Keratinocyte (primary cell): ENCODE data around the gene CACNA2D1.

Source experiments
- EZH2 ChIP-seq: IDR thresholded peaks from one replicate; pipeline ENCODE4 v1.6.1; 2012; ENCODE audit warnings: inconsistent platforms, mild to moderate bottlenecking, low read length, moderate library complexity
- TF ChIP-seq, protein P1 (sequence below), 3 experiments: IDR thresholded peaks in 1 of 3; conservative IDR thresholded peaks in 1 of 3; optimal IDR thresholded peaks in 1 of 3; 2 replicates in 2 of 3; 3 replicates in 1 of 3; pipeline versions ENCODE3 to v1.5.1; 2011; ENCODE audit warnings: low read length in 3 of 3, mild to moderate bottlenecking in 3 of 3, moderate library complexity in 2 of 3, control low read depth in 1 of 3, inconsistent platforms in 1 of 3; ENCODE audit not compliant: insufficient read depth in 2 of 3; ENCODE audit errors: extremely low read depth in 1 of 3

DNA sequence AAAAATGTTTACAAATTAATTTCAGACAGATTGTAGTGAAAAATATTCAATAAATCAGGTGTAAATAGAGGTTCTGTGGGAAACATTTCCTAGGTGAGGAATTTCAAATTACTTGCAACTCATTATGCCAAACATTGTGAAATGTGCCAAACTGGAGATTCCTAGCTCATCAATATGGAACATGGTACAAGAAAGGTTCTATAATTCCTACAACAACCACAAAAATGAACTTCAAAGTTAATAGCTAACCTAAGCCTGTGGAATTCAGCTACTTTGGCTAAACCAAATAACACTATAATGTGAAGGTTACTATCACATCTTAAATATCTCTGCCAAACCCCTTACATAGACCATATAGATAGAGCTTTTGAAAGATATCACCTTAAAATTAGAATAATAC is 450.4 kb downstream of the CACNA2D1 start:
- TF ChIP-seq, protein P1, sequence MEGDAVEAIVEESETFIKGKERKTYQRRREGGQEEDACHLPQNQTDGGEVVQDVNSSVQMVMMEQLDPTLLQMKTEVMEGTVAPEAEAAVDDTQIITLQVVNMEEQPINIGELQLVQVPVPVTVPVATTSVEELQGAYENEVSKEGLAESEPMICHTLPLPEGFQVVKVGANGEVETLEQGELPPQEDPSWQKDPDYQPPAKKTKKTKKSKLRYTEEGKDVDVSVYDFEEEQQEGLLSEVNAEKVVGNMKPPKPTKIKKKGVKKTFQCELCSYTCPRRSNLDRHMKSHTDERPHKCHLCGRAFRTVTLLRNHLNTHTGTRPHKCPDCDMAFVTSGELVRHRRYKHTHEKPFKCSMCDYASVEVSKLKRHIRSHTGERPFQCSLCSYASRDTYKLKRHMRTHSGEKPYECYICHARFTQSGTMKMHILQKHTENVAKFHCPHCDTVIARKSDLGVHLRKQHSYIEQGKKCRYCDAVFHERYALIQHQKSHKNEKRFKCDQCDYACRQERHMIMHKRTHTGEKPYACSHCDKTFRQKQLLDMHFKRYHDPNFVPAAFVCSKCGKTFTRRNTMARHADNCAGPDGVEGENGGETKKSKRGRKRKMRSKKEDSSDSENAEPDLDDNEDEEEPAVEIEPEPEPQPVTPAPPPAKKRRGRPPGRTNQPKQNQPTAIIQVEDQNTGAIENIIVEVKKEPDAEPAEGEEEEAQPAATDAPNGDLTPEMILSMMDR (optimal IDR thresholded peaks at IDR 0.05 in 1 of 3, IDR thresholded peaks at IDR 0.05 in 1 of 3, conservative IDR thresholded peaks at IDR 0.05 in 1 of 3; ENCODE audit: extremely low read depth in 1 of 3, insufficient read depth in 2 of 3, low read length in 3 of 3) = no peak
- TF ChIP-seq EZH2 = no peak
